Measurements from ENCODE around the gene ERN1.

ERN1 gene

DNA sequence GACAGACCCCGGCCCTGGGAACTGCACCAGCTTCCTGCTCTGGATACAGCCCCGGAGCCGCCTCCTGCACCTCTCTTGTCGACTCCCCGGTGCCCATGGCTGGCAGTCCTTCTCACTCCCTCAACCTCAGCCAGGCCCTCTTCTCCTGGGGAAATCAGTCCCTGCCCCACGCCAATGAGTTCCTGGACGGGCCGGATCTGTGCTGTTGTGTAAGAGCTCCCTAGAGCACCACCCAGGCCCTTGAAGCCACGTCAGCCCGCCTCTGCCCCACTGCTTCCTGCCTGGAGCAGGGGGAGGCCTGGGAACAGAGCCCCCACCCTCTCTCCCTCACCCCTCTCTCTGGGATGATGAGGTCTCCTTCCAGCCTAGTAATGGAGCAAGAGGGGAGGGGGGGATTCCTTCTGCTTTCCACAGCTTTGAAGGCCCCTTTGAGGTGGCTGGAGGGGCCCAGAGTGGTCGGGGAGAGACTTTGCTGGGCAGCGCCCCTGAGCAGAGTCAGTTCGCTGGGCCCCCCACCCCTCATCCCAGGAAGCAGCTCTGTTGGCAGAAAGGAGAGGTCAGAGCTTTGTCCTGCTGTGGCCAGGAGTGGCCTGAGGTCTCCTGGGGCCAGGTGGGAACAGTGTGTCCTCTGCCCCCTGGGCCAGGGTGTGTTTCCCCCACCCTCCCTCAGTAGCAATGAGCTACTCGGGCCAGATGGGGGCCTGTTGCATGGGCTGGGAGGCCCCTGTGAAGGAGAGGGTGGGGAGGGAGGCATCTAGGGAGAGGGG lies 128.0 kb downstream of the ERN1 start:
- Histone ChIP-seq H3K4me3 (ENCODE audit: low read depth in 1 of 2, low read length in 2 of 2) (no peak overlapping the region), H3K36me3 (ENCODE audit: insufficient read depth, low read length) (no peaks in the 10 kb centered on the region), H3K27me3 (ENCODE audit: control insufficient read depth in 1 of 2, insufficient read depth in 2 of 2, low read length in 2 of 2) (peaks cover 13 to 34% of the 10 kb centered on the region in 2 donors), H3K9me3 (ENCODE audit: low read length) (no peaks in the 10 kb centered on the region), H3K4me1 (ENCODE audit: insufficient read depth, low read length) (no peaks in the 10 kb centered on the region), H3K27ac (ENCODE audit: low read depth, low read length) (no peak overlapping the region), H3K9ac (ENCODE audit: low read length) (no peak overlapping the region)

DNA sequence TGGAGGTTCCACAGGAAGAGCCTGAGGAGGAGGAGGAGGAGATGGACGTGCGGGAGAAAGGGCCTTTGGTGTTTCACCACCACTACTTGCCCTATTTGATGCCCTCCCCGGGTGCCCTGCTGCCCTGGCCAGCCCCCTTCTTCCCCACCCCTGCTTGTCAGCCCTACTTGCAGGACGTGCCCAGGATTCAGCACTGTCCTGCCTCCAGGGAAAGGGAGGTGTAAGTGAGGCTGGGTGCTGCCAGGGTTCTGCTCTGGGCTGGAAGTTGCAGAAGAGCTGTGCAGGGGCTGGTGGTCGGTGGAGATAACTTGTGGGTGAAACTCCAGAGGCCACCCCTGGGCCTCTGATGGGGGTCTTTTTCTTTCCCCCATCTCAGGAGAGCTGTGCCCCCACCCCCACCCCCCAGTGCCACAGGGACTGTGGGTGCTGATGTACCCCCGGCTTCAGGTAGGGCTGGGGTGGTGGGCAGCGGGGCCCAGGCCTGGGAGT lies 128.8 kb downstream of the ERN1 start:
- Histone ChIP-seq H3K27ac (ENCODE audit: low read depth, low read length) (no peak overlapping the region), H3K4me1 (ENCODE audit: insufficient read depth, low read length) (no peaks in the 10 kb centered on the region), H3K9ac (ENCODE audit: low read length) (no peak overlapping the region), H3K4me3 (ENCODE audit: low read depth in 1 of 2, low read length in 2 of 2) (no peak overlapping the region), H3K9me3 (ENCODE audit: low read length) (no peaks in the 10 kb centered on the region), H3K36me3 (ENCODE audit: insufficient read depth, low read length) (no peaks in the 10 kb centered on the region), H3K27me3 (ENCODE audit: control insufficient read depth in 1 of 2, insufficient read depth in 2 of 2, low read length in 2 of 2) (peaks cover 13 to 35% of the 10 kb centered on the region in 2 donors)

DNA sequence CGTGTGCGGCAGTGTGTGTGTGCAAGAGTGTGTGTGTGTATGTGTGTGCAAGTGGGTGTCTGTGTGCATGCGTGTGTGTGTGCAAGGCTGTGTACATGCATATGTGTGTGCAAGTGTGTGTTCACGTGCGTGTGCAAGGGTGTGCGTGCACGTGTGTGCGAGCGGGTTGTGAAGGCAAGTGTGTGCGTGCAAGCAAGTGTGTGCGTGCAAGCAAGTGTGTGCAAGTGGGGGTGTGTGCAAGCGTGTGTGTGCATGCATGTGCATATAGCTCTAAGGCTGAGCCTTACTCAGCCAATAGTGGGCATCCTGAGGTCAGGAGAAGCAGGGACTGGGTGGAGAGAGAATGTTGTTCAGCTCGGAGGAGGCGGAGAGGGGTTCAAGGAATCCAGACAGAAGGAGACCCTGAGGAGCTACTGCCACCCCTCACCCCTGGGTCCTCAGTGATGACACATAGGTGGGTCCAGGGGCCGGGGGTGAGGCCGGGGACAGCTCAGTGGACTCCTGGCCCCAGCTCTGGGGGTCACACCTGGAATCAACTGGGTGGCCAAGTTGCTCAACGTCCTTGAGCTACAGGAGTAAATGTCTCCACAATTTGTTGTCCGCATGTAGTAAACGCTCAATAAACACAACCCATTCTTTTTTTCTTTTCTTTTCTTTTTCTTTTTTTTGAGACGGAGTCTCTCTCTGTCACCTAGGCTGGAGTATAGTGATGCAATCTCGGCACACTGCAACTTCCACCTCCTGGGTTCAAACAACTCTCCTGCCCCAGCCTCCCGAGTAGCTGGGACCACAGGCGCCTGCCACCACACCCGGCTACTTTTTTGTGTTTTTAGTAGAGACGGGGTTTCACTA lies 130.0 kb downstream of the ERN1 start:
- H3K36me3 ChIP-seq (ENCODE audit: insufficient read depth, low read length): no peaks in the 10 kb centered on the region
- peaks cover 13 to 35% of the 10 kb centered on the region in 2 donors for H3K27me3 ChIP-seq (ENCODE audit: control insufficient read depth in 1 of 2, insufficient read depth in 2 of 2, low read length in 2 of 2)
- H3K9ac ChIP-seq (ENCODE audit: low read length): no peak overlapping the region
- H3K4me3 ChIP-seq (ENCODE audit: low read depth in 1 of 2, low read length in 2 of 2): no peak overlapping the region
- no peak overlapping the region for H3K27ac ChIP-seq (ENCODE audit: low read depth, low read length)
- H3K4me1 ChIP-seq (ENCODE audit: insufficient read depth, low read length): no peaks in the 10 kb centered on the region
- H3K9me3 ChIP-seq (ENCODE audit: low read length): no peaks in the 10 kb centered on the region

DNA sequence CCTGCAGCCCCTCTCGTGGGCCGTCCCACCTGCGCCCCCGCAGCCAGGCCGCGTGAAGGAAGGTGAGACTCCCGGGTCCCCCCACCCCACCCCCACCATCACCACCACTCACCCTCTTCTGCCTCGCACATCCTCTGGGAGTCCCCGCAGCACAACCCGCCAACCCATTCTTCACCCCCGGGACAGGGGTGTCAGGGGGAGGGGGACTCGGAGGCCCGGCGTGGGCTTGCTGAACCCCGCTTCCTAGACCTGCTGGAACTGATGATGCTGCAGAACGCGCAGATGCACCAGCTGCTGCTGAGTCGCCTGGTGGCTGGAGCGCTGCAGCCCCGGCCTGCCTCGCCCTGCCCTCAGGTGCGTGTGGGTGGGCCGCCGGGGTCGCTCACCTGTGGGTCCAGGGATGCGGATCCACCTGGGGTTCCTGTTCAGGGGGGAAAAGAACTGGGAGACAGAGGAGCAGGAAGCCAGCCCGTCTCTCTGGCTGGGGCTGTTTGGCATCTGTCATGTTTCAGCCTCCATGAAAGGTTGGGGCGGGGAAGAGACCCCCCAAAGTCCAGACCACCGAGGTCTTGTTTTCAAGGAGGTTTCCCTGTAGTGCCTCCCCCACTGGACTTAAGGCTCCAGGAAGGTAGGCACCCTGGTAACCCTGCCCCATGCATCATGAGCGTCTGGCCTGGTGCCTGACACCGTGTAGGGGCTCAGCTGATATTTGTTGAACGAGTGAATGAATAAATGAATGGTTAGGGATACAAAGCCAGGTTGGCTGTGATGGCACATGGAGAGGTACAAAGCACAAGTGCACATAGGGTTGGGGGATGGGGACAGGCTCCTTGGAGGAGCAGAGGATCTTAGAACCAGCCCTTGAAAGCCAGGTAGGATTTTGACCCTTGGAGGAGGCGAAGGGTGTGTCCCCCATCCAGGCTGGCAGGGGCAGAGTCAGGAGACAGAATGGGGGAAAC lies 130.9 kb downstream of the ERN1 start:
- H3K27me3 ChIP-seq (ENCODE audit: control insufficient read depth in 1 of 2, insufficient read depth in 2 of 2, low read length in 2 of 2): peaks cover 13 to 35% of the 10 kb centered on the region in 2 donors
- H3K27ac ChIP-seq (ENCODE audit: low read depth, low read length): no peak overlapping the region
- no peak overlapping the region for H3K9ac ChIP-seq (ENCODE audit: low read length)
- H3K4me1 ChIP-seq (ENCODE audit: insufficient read depth, low read length): no peaks in the 10 kb centered on the region
- H3K9me3 ChIP-seq (ENCODE audit: low read length): no peaks in the 10 kb centered on the region
- H3K36me3 ChIP-seq (ENCODE audit: insufficient read depth, low read length): no peaks in the 10 kb centered on the region
- H3K4me3 ChIP-seq (ENCODE audit: low read depth in 1 of 2, low read length in 2 of 2): peak overlapping the region; percentile 33 to 53

DNA sequence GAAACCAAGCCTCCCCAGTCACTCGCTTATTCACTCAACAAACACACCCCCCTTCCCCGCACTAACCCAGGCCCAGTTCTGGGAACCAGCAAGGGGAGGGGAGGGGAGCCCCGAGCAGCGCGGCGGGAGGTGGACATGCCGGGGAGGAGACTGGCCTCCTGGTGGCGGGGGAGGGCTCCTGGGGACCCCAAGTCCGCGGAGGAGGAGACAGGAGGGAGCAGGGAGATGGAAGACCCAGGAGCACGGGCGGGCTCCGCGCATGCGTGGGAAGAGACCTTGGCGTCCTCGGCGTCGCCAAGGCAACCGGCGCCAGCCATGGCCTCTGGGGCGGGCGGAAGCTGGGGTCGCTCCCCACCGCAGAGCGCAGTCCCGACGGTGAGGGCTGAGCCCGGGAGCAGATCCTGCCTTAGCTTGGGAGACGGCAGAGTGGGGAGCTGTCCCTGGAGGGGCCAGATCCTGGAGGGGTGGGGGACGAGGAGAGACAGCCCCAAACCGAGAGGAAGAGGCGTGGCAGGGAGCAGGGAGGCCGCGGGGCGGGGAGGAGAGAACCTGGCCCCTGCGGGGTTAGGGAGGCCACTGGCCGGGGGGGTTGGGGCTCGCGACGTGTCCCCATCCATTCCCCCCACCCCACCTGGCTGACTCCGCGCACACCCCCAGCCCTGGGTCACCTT lies 131.8 kb downstream of the ERN1 start, which contains the start of gene PRR29:
Gene PRR29, plus strand, starts transcription at position 302 of the 671 bp plus-strand sequence. Its CDS starts 14 bp downstream, at position 316.
- Histone ChIP-seq H3K27me3 (ENCODE audit: control insufficient read depth in 1 of 2, insufficient read depth in 2 of 2, low read length in 2 of 2) (peaks cover 13 to 35% of the 10 kb centered on the region in 2 donors), H3K36me3 (ENCODE audit: insufficient read depth, low read length) (no peaks in the 10 kb centered on the region), H3K4me1 (ENCODE audit: insufficient read depth, low read length) (no peaks in the 10 kb centered on the region), H3K4me3 (ENCODE audit: low read depth in 1 of 2, low read length in 2 of 2) (peak within 1 kb of the TSS; percentile 33 to 53), H3K27ac (ENCODE audit: low read depth, low read length) (no peak within 1 kb of the TSS), H3K9ac (ENCODE audit: low read length) (no peak within 1 kb of the TSS), H3K9me3 (ENCODE audit: low read length) (no peaks in the 10 kb centered on the region)

DNA sequence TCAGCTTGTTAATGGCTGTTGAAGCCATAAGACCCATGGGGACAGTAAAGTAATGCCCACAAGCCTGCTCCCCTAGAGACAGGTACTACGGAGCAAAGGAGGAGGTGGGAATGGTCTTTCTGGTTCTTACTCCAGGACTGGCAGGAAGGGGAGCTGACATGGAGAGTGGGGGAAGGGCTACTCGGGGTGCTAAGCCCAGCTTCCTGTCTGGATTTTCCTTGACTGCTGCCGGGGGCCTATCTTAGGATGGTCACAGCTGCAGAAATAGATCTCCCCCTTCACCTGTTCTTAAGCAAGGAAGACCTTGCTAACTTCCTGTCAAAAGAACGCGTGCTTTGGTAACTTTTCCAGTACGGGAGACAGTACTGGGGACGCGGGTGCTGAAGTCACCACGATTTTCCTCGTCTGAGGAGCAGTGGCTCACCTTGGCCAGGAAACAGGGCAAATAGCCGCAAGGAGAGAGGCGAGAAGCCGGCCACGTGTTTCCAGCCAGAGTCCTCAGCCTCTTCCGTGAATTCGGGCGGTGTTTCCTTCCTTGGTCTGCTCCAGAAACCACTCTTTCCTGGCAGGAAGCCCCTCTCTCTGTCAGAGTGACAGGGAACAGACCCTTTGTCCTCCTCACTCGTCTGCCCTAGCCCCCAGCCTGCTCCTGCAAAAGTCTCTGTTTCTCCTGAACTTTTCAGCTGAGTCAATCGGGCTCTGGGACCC lies 132.4 kb downstream of the ERN1 start:
- H3K9me3 ChIP-seq (ENCODE audit: low read length): no peaks in the 10 kb centered on the region
- peak overlapping the region in 1 of 2 donors; percentile 53 for H3K4me3 ChIP-seq (ENCODE audit: low read depth in 1 of 2, low read length in 2 of 2)
- no peak overlapping the region for H3K27ac ChIP-seq (ENCODE audit: low read depth, low read length)
- H3K9ac ChIP-seq (ENCODE audit: low read length): no peak overlapping the region
- H3K36me3 ChIP-seq (ENCODE audit: insufficient read depth, low read length): no peaks in the 10 kb centered on the region
- peaks cover 16 to 33% of the 10 kb centered on the region in 2 donors for H3K27me3 ChIP-seq (ENCODE audit: control insufficient read depth in 1 of 2, insufficient read depth in 2 of 2, low read length in 2 of 2)
- H3K4me1 ChIP-seq (ENCODE audit: insufficient read depth, low read length): no peaks in the 10 kb centered on the region

DNA sequence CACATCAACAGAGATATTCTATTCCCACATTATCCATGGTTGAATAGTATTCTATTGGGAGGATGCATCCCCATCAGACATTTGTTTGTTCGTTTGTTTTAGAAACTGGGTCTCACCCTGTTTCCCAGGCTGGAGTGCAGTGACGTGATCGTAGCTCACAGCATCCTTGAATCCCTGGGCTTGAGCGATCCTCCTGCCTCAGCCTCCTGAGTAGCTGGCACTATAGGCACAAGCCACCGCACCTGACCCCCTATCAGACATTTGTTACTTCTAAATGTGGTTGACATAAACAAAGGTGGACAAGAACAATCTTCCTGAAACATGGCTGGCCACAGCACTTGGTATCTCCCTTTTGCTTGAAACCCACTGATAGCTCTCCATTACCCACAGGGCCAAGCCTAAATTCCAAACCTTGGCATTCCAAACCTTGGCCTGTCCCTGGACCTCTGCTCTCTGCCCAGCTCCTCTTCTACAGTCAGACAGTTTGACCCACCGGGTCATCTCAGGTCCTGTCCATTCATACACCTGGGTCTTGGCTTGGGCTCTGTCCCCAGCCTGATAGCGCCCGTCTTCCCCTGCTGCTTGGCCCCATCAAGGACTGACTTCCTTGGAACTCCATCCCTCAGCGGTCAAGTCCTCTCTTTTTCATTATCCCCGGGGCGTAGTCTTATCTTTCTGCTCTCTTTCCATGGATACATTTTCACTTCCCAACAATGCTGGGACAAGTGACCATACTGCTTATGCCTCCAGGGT lies 133.3 kb downstream of the ERN1 start:
- Histone ChIP-seq H3K36me3 (ENCODE audit: insufficient read depth, low read length) (no peaks in the 10 kb centered on the region), H3K9me3 (ENCODE audit: low read length) (no peaks in the 10 kb centered on the region), H3K27me3 (ENCODE audit: control insufficient read depth in 1 of 2, insufficient read depth in 2 of 2, low read length in 2 of 2) (peaks cover 25 to 28% of the 10 kb centered on the region in 2 donors), H3K27ac (ENCODE audit: low read depth, low read length) (no peak overlapping the region), H3K9ac (ENCODE audit: low read length) (no peak overlapping the region), H3K4me1 (ENCODE audit: insufficient read depth, low read length) (no peaks in the 10 kb centered on the region), H3K4me3 (ENCODE audit: low read depth in 1 of 2, low read length in 2 of 2) (no peak overlapping the region)

DNA sequence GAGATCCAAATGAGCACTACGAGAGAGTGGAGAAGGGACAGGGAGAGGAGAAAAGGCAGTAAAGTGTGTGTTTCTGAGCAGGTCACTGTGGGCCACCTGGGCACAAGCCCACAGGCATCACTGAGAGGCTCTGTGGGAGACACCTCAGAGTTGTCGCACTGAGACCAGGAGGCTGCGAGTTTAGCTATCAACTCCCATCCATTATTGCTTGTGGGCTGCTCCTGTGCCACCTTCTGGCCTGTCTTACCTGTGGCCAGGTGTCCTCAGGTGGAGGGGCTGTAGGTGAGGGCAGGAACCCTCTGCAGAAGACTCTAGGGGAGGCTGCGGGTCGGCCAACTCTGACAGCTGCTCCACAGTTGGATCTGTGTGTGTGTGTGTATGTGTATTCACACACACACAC lies 134.3 kb downstream of the ERN1 start:
- H3K4me3 ChIP-seq (ENCODE audit: low read depth in 1 of 2, low read length in 2 of 2): no peak overlapping the region

DNA sequence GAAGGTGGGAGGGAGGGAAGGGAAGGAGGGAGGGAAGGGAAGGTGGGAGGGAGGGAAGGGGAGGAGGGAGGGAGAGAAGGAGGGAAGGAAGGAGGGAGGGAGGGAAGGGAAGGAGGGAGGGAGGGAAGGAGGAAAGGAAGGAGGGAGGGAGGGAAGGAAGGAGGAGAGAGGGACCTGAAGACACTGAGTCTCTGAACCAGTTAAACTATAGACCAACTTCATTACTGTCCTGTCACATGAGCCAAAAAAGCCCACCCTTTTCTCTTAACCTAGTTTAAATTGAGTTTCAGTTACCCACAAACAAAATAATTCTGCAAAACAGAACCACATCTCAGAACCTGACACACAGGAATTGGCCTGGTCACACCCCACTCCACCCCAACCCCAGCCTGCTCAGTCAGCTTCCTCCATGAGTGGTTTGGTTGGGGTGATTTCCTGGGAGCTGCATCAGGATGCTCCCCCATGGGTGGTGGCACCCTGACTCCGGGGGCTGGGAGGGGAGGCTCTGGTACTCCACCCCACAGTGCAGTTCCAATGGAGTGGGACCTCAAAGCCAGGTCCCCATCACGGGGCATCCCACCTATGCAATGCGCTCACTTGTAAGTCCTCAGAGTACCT lies 136.5 kb downstream of the ERN1 start:
- Histone ChIP-seq H3K4me1 (ENCODE audit: insufficient read depth, low read length) (no peaks in the 10 kb centered on the region), H3K4me3 (ENCODE audit: low read depth in 1 of 2, low read length in 2 of 2) (no peak overlapping the region), H3K27ac (ENCODE audit: low read depth, low read length) (no peak overlapping the region), H3K27me3 (ENCODE audit: control insufficient read depth in 1 of 2, insufficient read depth in 2 of 2, low read length in 2 of 2) (peaks cover 12 to 28% of the 10 kb centered on the region in 2 donors), H3K9me3 (ENCODE audit: low read length) (no peaks in the 10 kb centered on the region), H3K9ac (ENCODE audit: low read length) (no peak overlapping the region), H3K36me3 (ENCODE audit: insufficient read depth, low read length) (no peaks in the 10 kb centered on the region)

More for the DNA sequence above, 134.3 kb downstream of the ERN1 start:
- H3K4me1 ChIP-seq (ENCODE audit: insufficient read depth, low read length): no peaks in the 10 kb centered on the region
- H3K27ac ChIP-seq (ENCODE audit: low read depth, low read length): no peak overlapping the region
- no peak overlapping the region for H3K9ac ChIP-seq (ENCODE audit: low read length)
- no peaks in the 10 kb centered on the region for H3K36me3 ChIP-seq (ENCODE audit: insufficient read depth, low read length)
- H3K9me3 ChIP-seq (ENCODE audit: low read length): no peaks in the 10 kb centered on the region
- peaks cover 25 to 31% of the 10 kb centered on the region in 2 donors for H3K27me3 ChIP-seq (ENCODE audit: control insufficient read depth in 1 of 2, insufficient read depth in 2 of 2, low read length in 2 of 2)

Measured in muscle layer of colon (tissue), 2 donors.